GM23248 (cell line): ENCODE results near the gene TTLL9.

ENCODE experiments used
- EZH2 ChIP-seq: fragments of 200-600 bp; sonication (generic); IDR thresholded peaks from 2 replicates; pipeline ENCODE4 v1.6.1; 2018; ENCODE audit warnings: antibody characterized with exemption, mild to moderate bottlenecking; ENCODE audit not compliant: insufficient read depth, poor library complexity, severe bottlenecking
- EZH2phosphoT487 ChIP-seq: fragments of 200-600 bp; sonication (generic); IDR thresholded peaks from 2 replicates; pipeline ENCODE4 v1.6.1; 2018; ENCODE audit warnings: antibody characterized with exemption, moderate library complexity, mild to moderate bottlenecking, low read depth; ENCODE audit not compliant: insufficient read depth

- TF ChIP-seq EZH2 (no peak), EZH2phosphoT487 (no peak)
These were observed 118.1 kb downstream of the TTLL9 start for GRCh38 chr20:31988430-31989015.
